Omental fat pad (tissue), 4 donors: ENCODE data around the gene NPRL2. TPM values are rescaled to one million over a fixed set of nuclear protein-coding genes. Genes with fewer than 3 reads are reported as not detected.

Source experiments
- ATAC-seq: fragments of 150-250 bp; one replicate; pipeline ENCODE4 v1.9.1; 2016; ENCODE audit warnings: mild to moderate bottlenecking, moderate library complexity; ENCODE audit not compliant: low FRiP score
- DNase-seq: peaks from one replicate; pipeline ENCODE4 v3.0.0-alpha.2; 2019; ENCODE audit warnings: low spot score
- total RNA-seq, 4 donors: library from RNA; depleted of rRNA; stranded (reverse); fragments of >200 nt; gene quantifications; one replicate each; pipeline ENCODE4 v1.1.0, GENCODE V29; 2016
- TF ChIP-seq, protein P1 (sequence below), 3 donors: fragments of 450-650 bp; IDR thresholded peaks; one replicate each; pipeline ENCODE4 v1.5.1; 2016 to 2017; ENCODE audit warnings: antibody characterized with exemption in 3 of 3, mild to moderate bottlenecking in 3 of 3, moderate library complexity in 2 of 3

The NPRL2 gene
- total RNA-seq, 4 donors from 2014 or later: 9.5 to 22.7 (median 13.9) TPM

- DNase-seq: no peak
- no peak for ATAC-seq
- TF ChIP-seq, protein P1, sequence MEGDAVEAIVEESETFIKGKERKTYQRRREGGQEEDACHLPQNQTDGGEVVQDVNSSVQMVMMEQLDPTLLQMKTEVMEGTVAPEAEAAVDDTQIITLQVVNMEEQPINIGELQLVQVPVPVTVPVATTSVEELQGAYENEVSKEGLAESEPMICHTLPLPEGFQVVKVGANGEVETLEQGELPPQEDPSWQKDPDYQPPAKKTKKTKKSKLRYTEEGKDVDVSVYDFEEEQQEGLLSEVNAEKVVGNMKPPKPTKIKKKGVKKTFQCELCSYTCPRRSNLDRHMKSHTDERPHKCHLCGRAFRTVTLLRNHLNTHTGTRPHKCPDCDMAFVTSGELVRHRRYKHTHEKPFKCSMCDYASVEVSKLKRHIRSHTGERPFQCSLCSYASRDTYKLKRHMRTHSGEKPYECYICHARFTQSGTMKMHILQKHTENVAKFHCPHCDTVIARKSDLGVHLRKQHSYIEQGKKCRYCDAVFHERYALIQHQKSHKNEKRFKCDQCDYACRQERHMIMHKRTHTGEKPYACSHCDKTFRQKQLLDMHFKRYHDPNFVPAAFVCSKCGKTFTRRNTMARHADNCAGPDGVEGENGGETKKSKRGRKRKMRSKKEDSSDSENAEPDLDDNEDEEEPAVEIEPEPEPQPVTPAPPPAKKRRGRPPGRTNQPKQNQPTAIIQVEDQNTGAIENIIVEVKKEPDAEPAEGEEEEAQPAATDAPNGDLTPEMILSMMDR (IDR thresholded peaks at IDR 0.05): no peak
Measured at GRCh38 chr3:50372349-50372748, 21.8 kb upstream of the NPRL2 start.

- TF ChIP-seq, protein P1 (IDR thresholded peaks at IDR 0.05): no peak
- ATAC-seq: no peak
- no peak for DNase-seq
Measured at GRCh38 chr3:50371133-50371685, 20.6 kb upstream of the NPRL2 start.

- TF ChIP-seq, protein P1 (IDR thresholded peaks at IDR 0.05): no peak
- no peak for ATAC-seq
- no peak for DNase-seq
Measured at GRCh38 chr3:50370594-50370993, 20.0 kb upstream of the NPRL2 start.

DNA sequence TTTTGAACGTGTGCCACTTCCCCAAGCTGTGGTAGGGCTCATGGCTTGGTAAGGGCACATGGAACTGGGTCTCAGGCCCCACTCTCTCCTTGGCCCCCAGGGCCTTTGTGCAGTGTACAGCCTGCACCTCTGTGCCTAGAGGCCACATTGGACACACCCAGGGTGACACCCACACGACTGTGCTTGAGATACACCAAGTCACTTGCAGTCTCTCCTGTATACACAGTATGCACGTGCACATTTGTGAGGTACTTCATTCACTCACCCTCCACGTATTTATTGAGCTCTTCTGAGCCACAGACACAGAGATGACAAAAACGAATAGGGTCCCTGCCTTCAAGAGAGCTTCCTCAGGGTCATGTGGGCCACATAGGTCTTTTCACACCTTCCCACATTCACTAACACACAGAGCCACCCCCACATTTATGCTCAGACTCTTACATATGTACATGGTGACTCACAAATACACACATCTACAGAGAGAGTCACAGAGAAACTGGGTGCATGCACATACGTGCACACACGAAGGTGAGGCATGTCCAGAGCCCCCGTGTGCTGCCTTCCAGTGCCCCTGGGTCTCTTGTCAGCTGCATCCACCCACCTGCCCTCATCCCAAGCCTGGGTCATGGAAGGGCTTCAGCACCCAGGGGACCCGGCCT, 18.6 kb upstream of the NPRL2 start:
- DNase-seq: no peak
- no peak for ATAC-seq
- TF ChIP-seq, protein P1 (IDR thresholded peaks at IDR 0.05): no peak

- TF ChIP-seq, protein P1 (IDR thresholded peaks at IDR 0.05): no peak
- DNase-seq (no peak), ATAC-seq (no peak)
Measured at GRCh38 chr3:50365842-50366220, 15.3 kb upstream of the NPRL2 start.

GRCh38 chr3:50365080-50365841, 14.7 kb upstream of the NPRL2 start:
- TF ChIP-seq, protein P1 (IDR thresholded peaks at IDR 0.05): no peak
- ATAC-seq (peak; percentile 86), DNase-seq (peak; percentile 65)
